Caco-2 (cell line): ENCODE results near the gene OR5K3. TPM values are rescaled to one million over a fixed set of nuclear protein-coding genes. Genes with fewer than 3 reads are reported as not detected.
"Not testable (repeated sequence)": the region's sequence is repeated elsewhere in the genome, so short reads cannot be mapped to it uniquely, and the experiment has no call there.

Source experiments
- BruUV-seq: library from RNA; stranded (reverse); fragments of 400-500 nt; replicated peaks from 2 replicates; lab custom pipeline; 2021; lab: Mats Ljungman, UMichigan
- CTCF ChIA-PET: fragments of 300-600 bp; sonication (Branson Sonifier 250); formaldehyde crosslinking; loops from one replicate; lab custom pipeline; 2022; ENCODE audit warnings: antibody characterized with exemption; lab: Charles Lee
- POLR2A ChIA-PET: fragments of 300-600 bp; sonication (Branson Sonifier 250); formaldehyde crosslinking; loops from one replicate; lab custom pipeline; 2022; ENCODE audit warnings: antibody characterized with exemption; lab: Charles Lee
- DNase-seq, 2 experiments: peaks; one replicate each; pipeline versions ENCODE4 v3.0.0 to v3.0.0-alpha.2; 2020 to 2022
- H3K27me3 ChIP-seq: replicated peaks from 2 replicates; pipeline ENCODE4 v1.6.0; 2011; ENCODE audit warnings: low read length; ENCODE audit not compliant: control insufficient read depth, insufficient read depth
- H3K36me3 ChIP-seq: 2 replicates; pipeline ENCODE4 v1.5.1; 2011; ENCODE audit warnings: low read length; ENCODE audit not compliant: control insufficient read depth, insufficient read depth
- H3K4me1 ChIP-seq: fragments of 250-450 bp; sonication (Bioruptor Pico); 2 replicates; pipeline ENCODE4 v1.5.1; 2020; ENCODE audit warnings: mild to moderate bottlenecking
- H3K4me3 ChIP-seq: 2 replicates; pipeline ENCODE4 v1.5.1; 2011; ENCODE audit warnings: low read depth, mild to moderate bottlenecking, control low read depth, low read length
- H3K9me3 ChIP-seq: fragments of 250-450 bp; sonication (Bioruptor Pico); 2 replicates; pipeline ENCODE4 v1.5.1; 2020; ENCODE audit warnings: mild to moderate bottlenecking, moderate library complexity
- H3K27ac Mint-ChIP-seq: one replicate; pipeline ENCODE4 v1.8.0; 2022; ENCODE audit warnings: mixed read lengths; ENCODE audit not compliant: unreplicated experiment
- H3K27me3 Mint-ChIP-seq: one replicate; pipeline ENCODE4 v1.8.0; 2022; ENCODE audit warnings: mixed read lengths; ENCODE audit not compliant: insufficient read depth, unreplicated experiment
- H3K36me3 Mint-ChIP-seq: one replicate; pipeline ENCODE4 v1.8.0; 2022; ENCODE audit warnings: mild to moderate bottlenecking, mixed read lengths; ENCODE audit not compliant: insufficient read depth, unreplicated experiment
- H3K4me1 Mint-ChIP-seq: one replicate; pipeline ENCODE4 v1.8.0; 2022; ENCODE audit warnings: low read depth, mixed read lengths; ENCODE audit not compliant: unreplicated experiment
- H3K4me3 Mint-ChIP-seq: one replicate; pipeline ENCODE4 v1.8.0; 2022; ENCODE audit warnings: mild to moderate bottlenecking, moderate library complexity, mixed read lengths; ENCODE audit not compliant: unreplicated experiment
- H3K9me3 Mint-ChIP-seq: one replicate; pipeline ENCODE4 v1.8.0; 2022; ENCODE audit warnings: mixed read lengths; ENCODE audit not compliant: unreplicated experiment
- CTCF ChIP-seq, 2 experiments: fragments of 200-600 bp in 1 of 2; IDR thresholded peaks; 1 replicate in 1 of 2; 2 replicates in 1 of 2; pipeline versions ENCODE4 v1.5.1 to v1.8.0; 2011 to 2022; ENCODE audit warnings: antibody characterized with exemption in 1 of 2, control low read depth in 1 of 2, inconsistent platforms in 1 of 2, low read depth in 1 of 2, low read length in 1 of 2, mild to moderate bottlenecking in 1 of 2, moderate library complexity in 1 of 2; ENCODE audit not compliant: insufficient read depth in 1 of 2, severe bottlenecking in 1 of 2, unreplicated experiment in 1 of 2
- intact Hi-C: fragments of 100-400 bp; cut with micrococcal nuclease; formaldehyde crosslinking; loops from one replicate; pipeline ENCODE4 v1.10.0; 2022; ENCODE audit not compliant: unreplicated experiment
- total RNA-seq: library from RNA; stranded (reverse); gene quantifications from 2 replicates; pipeline ENCODE4 v1.2.3, GENCODE V29; 2022

Gene OR5K3
- total RNA-seq, 1 experiment from 2014 or later = not detected

- H3K4me3 Mint-ChIP-seq = no peak overlapping the region
- H3K9me3 Mint-ChIP-seq = peaks cover 12% of the 10 kb centered on the region
- BruUV-seq = no TSS peak
- H3K36me3 ChIP-seq = no peaks in the 10 kb centered on the region
- no peak overlapping the region for H3K4me3 ChIP-seq
- no peak overlapping the region for H3K27ac Mint-ChIP-seq
- no peaks in the 10 kb centered on the region for H3K9me3 ChIP-seq
- ChIA-PET POLR2A (no interaction called here), CTCF (no interaction called here)
- no peaks in the 10 kb centered on the region for H3K4me1 ChIP-seq
- TF ChIP-seq CTCF (IDR thresholded peaks at IDR 0.05; ENCODE audit: insufficient read depth in 1 of 2, low read depth in 1 of 2, low read length in 1 of 2, severe bottlenecking in 1 of 2, unreplicated experiment in 1 of 2) = no peak
- intact Hi-C loops = no loop called here
- H3K27me3 Mint-ChIP-seq = peaks cover 3% of the 10 kb centered on the region
- DNase-seq = no peak
- H3K4me1 Mint-ChIP-seq = no peaks in the 10 kb centered on the region
- H3K27me3 ChIP-seq = no peaks in the 10 kb centered on the region
- no peaks in the 10 kb centered on the region for H3K36me3 Mint-ChIP-seq
Measured at GRCh38 chr3:98395101-98395500, 4.6 kb downstream of the OR5K3 start.

- H3K9me3 Mint-ChIP-seq = peaks cover 12% of the 10 kb centered on the region
- intact Hi-C loops, H3K4me3 ChIP-seq, H3K27ac Mint-ChIP-seq, DNase-seq, H3K9me3 ChIP-seq, H3K36me3 ChIP-seq, H3K27me3 ChIP-seq, CTCF ChIA-PET, POLR2A ChIA-PET, H3K4me1 Mint-ChIP-seq, BruUV-seq, H3K36me3 Mint-ChIP-seq, H3K4me3 Mint-ChIP-seq, H3K27me3 Mint-ChIP-seq, H3K4me1 ChIP-seq: not testable (repeated sequence)
Measured at GRCh38 chr3:98396482-98396881, 6.0 kb downstream of the OR5K3 start.

GRCh38 chr3:98398513-98398912 lies 8.0 kb downstream of the OR5K3 start:
- Histone ChIP-seq H3K36me3 (no peaks in the 10 kb centered on the region), H3K4me3 (no peak overlapping the region), H3K27me3 (no peaks in the 10 kb centered on the region), H3K4me1 (no peaks in the 10 kb centered on the region), H3K9me3 (no peaks in the 10 kb centered on the region)
- CTCF ChIA-PET = no interaction called here
- DNase-seq = no peak
- no peak for TF ChIP-seq CTCF (IDR thresholded peaks at IDR 0.05; ENCODE audit: insufficient read depth in 1 of 2, low read depth in 1 of 2, low read length in 1 of 2, severe bottlenecking in 1 of 2, unreplicated experiment in 1 of 2)
- Mint-ChIP-seq H3K9me3 (peaks cover 18% of the 10 kb centered on the region), H3K27me3 (peaks cover 3% of the 10 kb centered on the region), H3K4me3 (no peak overlapping the region), H3K4me1 (no peaks in the 10 kb centered on the region), H3K36me3 (no peaks in the 10 kb centered on the region), H3K27ac (no peak overlapping the region)
- intact Hi-C loops = no loop called here
- POLR2A ChIA-PET = no interaction called here
- BruUV-seq = no TSS peak

GRCh38 chr3:98402507-98402906 lies 12.0 kb downstream of the OR5K3 start:
- CTCF ChIA-PET = no interaction called here

More at GRCh38 chr3:98402507-98402906, 12.0 kb downstream of the OR5K3 start:
- H3K36me3 Mint-ChIP-seq = no peaks in the 10 kb centered on the region
- H3K36me3 ChIP-seq = no peaks in the 10 kb centered on the region
- H3K9me3 Mint-ChIP-seq = peaks cover 47% of the 10 kb centered on the region
- no TSS peak for BruUV-seq
- H3K4me1 Mint-ChIP-seq = no peaks in the 10 kb centered on the region
- H3K4me1 ChIP-seq = no peaks in the 10 kb centered on the region
- H3K27ac Mint-ChIP-seq = no peak overlapping the region
- TF ChIP-seq CTCF (IDR thresholded peaks at IDR 0.05; ENCODE audit: insufficient read depth in 1 of 2, low read depth in 1 of 2, low read length in 1 of 2, severe bottlenecking in 1 of 2, unreplicated experiment in 1 of 2) = no peak
- H3K4me3 Mint-ChIP-seq = no peak overlapping the region
- H3K9me3 ChIP-seq = peaks cover 5% of the 10 kb centered on the region; the same call in 1 of the 2 replicates
- H3K27me3 Mint-ChIP-seq = no peaks in the 10 kb centered on the region
- POLR2A ChIA-PET = no interaction called here
- H3K27me3 ChIP-seq = no peaks in the 10 kb centered on the region
- no peak overlapping the region for H3K4me3 ChIP-seq
- intact Hi-C loops = no loop called here
- DNase-seq = no peak
